ENCODE data around the gene LINC01488. TPM values are rescaled to one million over a fixed set of nuclear protein-coding genes. Genes with fewer than 3 reads are reported as not detected.

Gene LINC01488
- total and polyA plus RNA-seq, 9 of the 15 experiments (the other 6 are each of a cell fraction or from before 2014, with no cell fraction given), result not detected

DNA sequence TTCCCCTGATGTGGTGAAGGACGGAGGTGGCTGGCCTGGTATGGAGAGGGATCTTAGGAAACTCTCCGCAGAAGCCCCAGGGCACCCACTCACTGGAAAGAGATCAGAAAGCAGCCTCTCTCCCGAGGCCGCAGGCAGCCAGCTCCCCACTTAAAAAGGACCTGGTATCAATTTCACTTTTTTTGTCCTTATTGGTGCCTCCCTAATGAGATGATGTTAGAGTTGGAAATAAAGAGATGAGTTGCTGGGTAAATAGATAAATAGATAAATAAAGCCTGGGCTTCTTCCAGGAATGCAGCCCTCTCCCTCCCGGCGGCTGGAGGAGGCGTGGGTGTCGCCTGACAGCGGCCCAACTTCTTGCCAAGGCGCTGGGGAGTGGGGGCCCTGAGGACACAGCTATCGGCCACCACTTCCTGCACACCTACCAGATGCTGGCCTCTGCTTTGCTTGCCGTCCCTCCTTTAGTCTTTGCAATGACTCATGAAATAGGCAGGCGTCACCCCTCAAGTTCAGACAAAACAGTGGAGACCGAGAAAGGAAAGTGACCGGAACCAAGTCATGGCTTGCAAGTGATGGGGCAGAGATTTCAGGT lies 42.9 kb downstream of the LINC01488 start (continued):
- TF ChIP-seq, protein P1, sequence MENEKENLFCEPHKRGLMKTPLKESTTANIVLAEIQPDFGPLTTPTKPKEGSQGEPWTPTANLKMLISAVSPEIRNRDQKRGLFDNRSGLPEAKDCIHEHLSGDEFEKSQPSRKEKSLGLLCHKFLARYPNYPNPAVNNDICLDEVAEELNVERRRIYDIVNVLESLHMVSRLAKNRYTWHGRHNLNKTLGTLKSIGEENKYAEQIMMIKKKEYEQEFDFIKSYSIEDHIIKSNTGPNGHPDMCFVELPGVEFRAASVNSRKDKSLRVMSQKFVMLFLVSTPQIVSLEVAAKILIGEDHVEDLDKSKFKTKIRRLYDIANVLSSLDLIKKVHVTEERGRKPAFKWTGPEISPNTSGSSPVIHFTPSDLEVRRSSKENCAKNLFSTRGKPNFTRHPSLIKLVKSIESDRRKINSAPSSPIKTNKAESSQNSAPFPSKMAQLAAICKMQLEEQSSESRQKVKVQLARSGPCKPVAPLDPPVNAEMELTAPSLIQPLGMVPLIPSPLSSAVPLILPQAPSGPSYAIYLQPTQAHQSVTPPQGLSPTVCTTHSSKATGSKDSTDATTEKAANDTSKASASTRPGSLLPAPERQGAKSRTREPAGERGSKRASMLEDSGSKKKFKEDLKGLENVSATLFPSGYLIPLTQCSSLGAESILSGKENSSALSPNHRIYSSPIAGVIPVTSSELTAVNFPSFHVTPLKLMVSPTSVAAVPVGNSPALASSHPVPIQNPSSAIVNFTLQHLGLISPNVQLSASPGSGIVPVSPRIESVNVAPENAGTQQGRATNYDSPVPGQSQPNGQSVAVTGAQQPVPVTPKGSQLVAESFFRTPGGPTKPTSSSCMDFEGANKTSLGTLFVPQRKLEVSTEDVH (IDR thresholded peaks at IDR 0.05; ENCODE audit: low read depth, partially characterized antibody), result no peak
- peak; percentile 65; the same call in 1 of the 2 replicates for TF ChIP-seq SMARCE1 (IDR thresholded peaks at IDR 0.05)
- TF ChIP-seq, protein P2, sequence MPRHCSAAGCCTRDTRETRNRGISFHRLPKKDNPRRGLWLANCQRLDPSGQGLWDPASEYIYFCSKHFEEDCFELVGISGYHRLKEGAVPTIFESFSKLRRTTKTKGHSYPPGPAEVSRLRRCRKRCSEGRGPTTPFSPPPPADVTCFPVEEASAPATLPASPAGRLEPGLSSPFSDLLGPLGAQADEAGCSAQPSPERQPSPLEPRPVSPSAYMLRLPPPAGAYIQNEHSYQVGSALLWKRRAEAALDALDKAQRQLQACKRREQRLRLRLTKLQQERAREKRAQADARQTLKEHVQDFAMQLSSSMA (CRISPR knock-in tag; IDR thresholded peaks at IDR 0.05), result no peak
- TF ChIP-seq RFX5 (IDR thresholded peaks at IDR 0.05; ENCODE audit: low read depth, low read length), result no peak
- no peak for TF ChIP-seq DNMT1 (IDR thresholded peaks at IDR 0.05)
- TF ChIP-seq, protein P3, sequence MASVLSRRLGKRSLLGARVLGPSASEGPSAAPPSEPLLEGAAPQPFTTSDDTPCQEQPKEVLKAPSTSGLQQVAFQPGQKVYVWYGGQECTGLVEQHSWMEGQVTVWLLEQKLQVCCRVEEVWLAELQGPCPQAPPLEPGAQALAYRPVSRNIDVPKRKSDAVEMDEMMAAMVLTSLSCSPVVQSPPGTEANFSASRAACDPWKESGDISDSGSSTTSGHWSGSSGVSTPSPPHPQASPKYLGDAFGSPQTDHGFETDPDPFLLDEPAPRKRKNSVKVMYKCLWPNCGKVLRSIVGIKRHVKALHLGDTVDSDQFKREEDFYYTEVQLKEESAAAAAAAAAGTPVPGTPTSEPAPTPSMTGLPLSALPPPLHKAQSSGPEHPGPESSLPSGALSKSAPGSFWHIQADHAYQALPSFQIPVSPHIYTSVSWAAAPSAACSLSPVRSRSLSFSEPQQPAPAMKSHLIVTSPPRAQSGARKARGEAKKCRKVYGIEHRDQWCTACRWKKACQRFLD (CRISPR knock-in tag; IDR thresholded peaks at IDR 0.05), result no peak
- TF ChIP-seq TSC22D4 (tag; IDR thresholded peaks at IDR 0.05), result no peak
- no peak for TF ChIP-seq ZNF431 (CRISPR knock-in tag; IDR thresholded peaks at IDR 0.05)
- peak; percentile 34; the same call in 1 of the 2 replicates for TF ChIP-seq NFIC (IDR thresholded peaks at IDR 0.05)
- TF ChIP-seq U2AF2 (optimal IDR thresholded peaks at IDR 0.05; ENCODE audit: low read depth, low read length), result no peak
- peak in 1 of 2 experiments; percentile 92; a peak in 2 of 4 replicates for TF ChIP-seq RCOR1 (IDR thresholded peaks at IDR 0.05; ENCODE audit: borderline replicate concordance in 1 of 2, low read depth in 2 of 2, low read length in 2 of 2)
- TF ChIP-seq NR2C1 (IDR thresholded peaks at IDR 0.05), result no peak
- no peak for TF ChIP-seq NR2C1 (tag; IDR thresholded peaks at IDR 0.05)
- TF ChIP-seq, protein P4, sequence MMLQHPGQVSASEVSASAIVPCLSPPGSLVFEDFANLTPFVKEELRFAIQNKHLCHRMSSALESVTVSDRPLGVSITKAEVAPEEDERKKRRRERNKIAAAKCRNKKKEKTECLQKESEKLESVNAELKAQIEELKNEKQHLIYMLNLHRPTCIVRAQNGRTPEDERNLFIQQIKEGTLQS (IDR thresholded peaks at IDR 0.05), result peak; percentile 83
- TF ChIP-seq, protein P4 (CRISPR knock-in tag; conservative IDR thresholded peaks at IDR 0.05), result no peak
- no peak for TF ChIP-seq ZNF347 (CRISPR knock-in tag; IDR thresholded peaks at IDR 0.05; ENCODE audit: low read depth)
- TF ChIP-seq ZNF830 (CRISPR knock-in tag; IDR thresholded peaks at IDR 0.05), result no peak
- peak; percentile 76 for TF ChIP-seq ETV1 (tag; conservative IDR thresholded peaks at IDR 0.05; ENCODE audit: low read depth)
- TF ChIP-seq POLR2A (conservative IDR thresholded peaks at IDR 0.05), result no peak
- peak; percentile 65; the same call in 1 of the 2 replicates for TF ChIP-seq ZNF589 (CRISPR knock-in tag; IDR thresholded peaks at IDR 0.05; ENCODE audit: low read depth)
- TF ChIP-seq, protein P5, sequence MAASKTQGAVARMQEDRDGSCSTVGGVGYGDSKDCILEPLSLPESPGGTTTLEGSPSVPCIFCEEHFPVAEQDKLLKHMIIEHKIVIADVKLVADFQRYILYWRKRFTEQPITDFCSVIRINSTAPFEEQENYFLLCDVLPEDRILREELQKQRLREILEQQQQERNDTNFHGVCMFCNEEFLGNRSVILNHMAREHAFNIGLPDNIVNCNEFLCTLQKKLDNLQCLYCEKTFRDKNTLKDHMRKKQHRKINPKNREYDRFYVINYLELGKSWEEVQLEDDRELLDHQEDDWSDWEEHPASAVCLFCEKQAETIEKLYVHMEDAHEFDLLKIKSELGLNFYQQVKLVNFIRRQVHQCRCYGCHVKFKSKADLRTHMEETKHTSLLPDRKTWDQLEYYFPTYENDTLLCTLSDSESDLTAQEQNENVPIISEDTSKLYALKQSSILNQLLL (CRISPR knock-in tag; IDR thresholded peaks at IDR 0.05; ENCODE audit: borderline replicate concordance), result no peak
- no peak for TF ChIP-seq RFX7 (CRISPR knock-in tag; IDR thresholded peaks at IDR 0.05)
- TF ChIP-seq, protein P6, sequence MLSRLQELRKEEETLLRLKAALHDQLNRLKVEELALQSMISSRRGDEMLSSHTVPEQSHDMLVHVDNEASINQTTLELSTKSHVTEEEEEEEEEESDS (CRISPR knock-in tag; IDR thresholded peaks at IDR 0.05), result no peak

Measured in K562 (cell line).